Measurements from ENCODE around the gene SAP30L.

The SAP30L gene

DNA sequence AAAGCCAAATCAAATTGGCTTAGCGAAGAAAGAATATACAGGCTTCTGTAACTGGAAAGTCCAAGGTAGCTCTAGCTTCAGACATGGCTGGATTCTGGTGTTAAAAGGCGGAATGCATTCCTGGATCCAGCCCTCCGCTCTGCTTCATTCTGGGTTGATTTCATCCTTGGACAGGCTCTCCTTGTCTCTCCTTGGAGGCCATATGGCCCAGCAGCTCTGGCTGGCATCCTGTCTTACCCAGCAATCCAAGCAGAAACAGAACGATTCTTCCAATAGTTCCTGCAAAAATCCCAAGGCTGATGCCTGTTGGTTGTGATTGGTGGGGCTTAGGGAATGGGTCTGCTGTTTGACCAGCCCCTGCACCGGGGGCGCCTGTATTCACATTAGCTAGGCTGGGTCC lies 37.0 kb upstream of the SAP30L start:
- H2AFZ ChIP-seq (ENCODE audit: low read depth, low read length): no peak overlapping the region
- H3K9me3 ChIP-seq (ENCODE audit: low read length): no peaks in the 10 kb centered on the region
- no peaks in the 10 kb centered on the region for H3K27me3 ChIP-seq (ENCODE audit: insufficient read depth, low read length)
- no peak overlapping the region for H3K4me3 ChIP-seq (ENCODE audit: low read length)
- peaks cover 2% of the 10 kb centered on the region for H3K36me3 ChIP-seq (ENCODE audit: insufficient read depth, low read length)
- H3K4me1 ChIP-seq (ENCODE audit: insufficient read depth, low read length): peaks cover 4% of the 10 kb centered on the region

DNA sequence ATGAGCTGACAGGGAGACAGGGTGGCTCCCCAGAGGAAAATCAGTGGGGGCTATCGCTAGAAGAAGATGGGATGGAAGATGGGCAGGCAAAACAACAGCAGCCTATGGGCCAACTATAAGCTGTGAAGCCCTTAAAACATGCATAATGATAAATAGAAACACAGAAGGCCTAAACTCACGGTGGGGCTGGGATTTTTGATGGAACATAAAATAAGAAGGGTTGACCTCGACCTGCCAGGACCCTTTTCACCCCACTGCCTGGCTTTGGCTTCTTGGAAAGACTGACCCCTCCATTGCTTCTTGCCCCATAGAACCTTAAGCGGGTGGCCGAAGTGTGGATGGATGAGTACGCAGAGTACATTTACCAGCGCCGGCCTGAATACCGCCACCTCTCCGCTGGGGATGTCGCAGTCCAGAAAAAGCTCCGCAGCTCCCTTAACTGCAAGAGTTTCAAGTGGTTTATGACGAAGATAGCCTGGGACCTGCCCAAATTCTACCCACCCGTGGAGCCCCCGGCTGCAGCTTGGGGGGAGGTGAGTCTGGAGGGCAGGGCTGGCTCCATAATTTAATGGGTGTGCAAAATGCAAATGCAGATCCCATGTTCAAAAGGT lies 36.5 kb upstream of the SAP30L start:
- peaks cover 4% of the 10 kb centered on the region for H3K4me1 ChIP-seq (ENCODE audit: insufficient read depth, low read length)
- no peaks in the 10 kb centered on the region for H3K9me3 ChIP-seq (ENCODE audit: low read length)
- H3K27me3 ChIP-seq (ENCODE audit: insufficient read depth, low read length): no peaks in the 10 kb centered on the region
- H2AFZ ChIP-seq (ENCODE audit: low read depth, low read length): no peak overlapping the region
- H3K4me3 ChIP-seq (ENCODE audit: low read length): no peak overlapping the region
- H3K36me3 ChIP-seq (ENCODE audit: insufficient read depth, low read length): peaks cover 2% of the 10 kb centered on the region

DNA sequence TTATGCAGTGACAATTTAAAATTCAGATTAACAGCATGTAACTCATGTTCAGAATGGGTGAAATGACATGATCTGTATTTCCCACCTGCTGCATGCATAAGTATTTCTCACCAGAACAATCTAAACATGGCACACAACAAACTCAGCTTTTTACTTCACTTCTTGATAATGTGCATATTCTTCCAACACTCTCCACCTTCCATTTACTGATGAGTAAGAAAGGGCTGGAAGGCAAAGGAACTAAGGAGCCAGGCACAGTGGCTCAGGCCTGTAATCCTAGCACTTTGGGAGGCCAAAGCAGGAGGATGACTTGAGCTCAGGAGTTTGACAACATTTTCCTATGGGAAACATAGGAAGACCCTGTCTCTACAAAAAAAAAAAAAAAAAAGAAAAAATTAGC lies 35.8 kb upstream of the SAP30L start:
- Histone ChIP-seq H3K27me3 (ENCODE audit: insufficient read depth, low read length) (no peaks in the 10 kb centered on the region), H3K4me3 (ENCODE audit: low read length) (no peak overlapping the region), H3K4me1 (ENCODE audit: insufficient read depth, low read length) (peaks cover 1% of the 10 kb centered on the region), H2AFZ (ENCODE audit: low read depth, low read length) (no peak overlapping the region), H3K36me3 (ENCODE audit: insufficient read depth, low read length) (peaks cover 2% of the 10 kb centered on the region), H3K9me3 (ENCODE audit: low read length) (no peaks in the 10 kb centered on the region)

DNA sequence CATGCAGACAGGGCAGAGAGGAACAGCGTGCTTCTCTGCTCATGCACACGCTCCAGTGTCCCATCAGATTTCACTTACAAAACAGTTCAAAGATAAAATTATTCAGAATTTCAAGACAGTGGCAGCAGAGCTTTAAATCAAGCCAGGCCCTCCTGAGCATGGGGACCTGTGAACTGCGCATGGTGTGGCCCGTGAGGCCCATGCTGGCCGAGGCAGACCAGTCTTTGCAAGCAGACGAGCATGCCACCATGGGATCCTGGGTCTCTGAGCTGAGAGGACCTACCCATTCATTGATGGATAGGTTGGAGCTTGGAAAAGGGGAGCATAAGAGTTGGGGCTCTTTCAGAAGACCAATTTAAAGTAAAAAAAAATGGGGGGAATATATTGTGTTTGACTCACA lies 35.0 kb upstream of the SAP30L start:
- Histone ChIP-seq H3K4me3 (ENCODE audit: low read length) (no peak overlapping the region), H3K4me1 (ENCODE audit: insufficient read depth, low read length) (no peaks in the 10 kb centered on the region), H3K9me3 (ENCODE audit: low read length) (no peaks in the 10 kb centered on the region), H3K36me3 (ENCODE audit: insufficient read depth, low read length) (peaks cover 4% of the 10 kb centered on the region), H3K27me3 (ENCODE audit: insufficient read depth, low read length) (no peaks in the 10 kb centered on the region), H2AFZ (ENCODE audit: low read depth, low read length) (no peak overlapping the region)

DNA sequence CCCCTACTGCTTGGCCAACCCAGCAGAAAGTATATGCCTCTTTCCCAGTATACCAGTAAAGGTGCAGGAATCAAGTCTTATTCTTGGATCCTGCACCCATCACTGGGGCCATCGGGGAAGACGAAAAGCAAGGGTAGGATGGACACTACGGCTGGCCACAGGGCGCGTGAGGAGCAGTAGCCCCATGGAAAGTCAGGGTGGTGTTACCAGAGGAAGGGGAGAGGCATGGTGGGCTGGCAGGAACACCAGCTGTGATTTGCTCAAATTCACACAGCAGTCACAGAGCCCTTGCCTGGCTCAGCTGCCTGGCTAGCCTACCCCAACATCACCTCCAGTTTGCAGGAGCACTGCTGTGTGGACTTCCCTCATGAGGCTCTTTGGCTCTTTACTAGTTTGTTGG lies 34.5 kb upstream of the SAP30L start:
- no peaks in the 10 kb centered on the region for H3K4me1 ChIP-seq (ENCODE audit: insufficient read depth, low read length)
- no peaks in the 10 kb centered on the region for H3K9me3 ChIP-seq (ENCODE audit: low read length)
- H3K36me3 ChIP-seq (ENCODE audit: insufficient read depth, low read length): peaks cover 4% of the 10 kb centered on the region

DNA sequence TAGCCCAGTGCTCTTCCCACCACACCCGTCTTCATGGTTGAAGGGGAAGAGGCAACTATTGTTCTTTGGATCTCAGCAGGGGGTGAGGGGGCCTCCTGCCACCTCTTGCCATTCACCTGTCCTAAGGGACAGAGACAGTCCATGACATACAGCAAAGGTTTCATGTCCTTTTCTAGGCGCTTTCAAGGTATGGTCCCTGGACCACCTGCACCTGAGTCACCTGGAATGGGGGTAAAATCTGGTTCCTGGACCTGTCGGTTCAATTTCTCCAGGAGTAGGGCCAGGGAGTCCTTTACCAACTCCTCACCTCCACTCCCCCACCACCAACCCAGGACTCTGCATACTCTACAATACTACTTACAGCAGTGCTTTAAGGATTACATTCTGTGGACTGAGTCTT lies 33.5 kb upstream of the SAP30L start:
- peaks cover 4% of the 10 kb centered on the region for H3K36me3 ChIP-seq (ENCODE audit: insufficient read depth, low read length)
- H3K27me3 ChIP-seq (ENCODE audit: insufficient read depth, low read length): no peaks in the 10 kb centered on the region
- H2AFZ ChIP-seq (ENCODE audit: low read depth, low read length): no peak overlapping the region
- no peaks in the 10 kb centered on the region for H3K9me3 ChIP-seq (ENCODE audit: low read length)
- no peak overlapping the region for H3K4me3 ChIP-seq (ENCODE audit: low read length)
- no peaks in the 10 kb centered on the region for H3K4me1 ChIP-seq (ENCODE audit: insufficient read depth, low read length)

More for the DNA sequence above, 34.5 kb upstream of the SAP30L start:
- H2AFZ ChIP-seq (ENCODE audit: low read depth, low read length): no peak overlapping the region
- no peaks in the 10 kb centered on the region for H3K27me3 ChIP-seq (ENCODE audit: insufficient read depth, low read length)
- no peak overlapping the region for H3K4me3 ChIP-seq (ENCODE audit: low read length)

DNA sequence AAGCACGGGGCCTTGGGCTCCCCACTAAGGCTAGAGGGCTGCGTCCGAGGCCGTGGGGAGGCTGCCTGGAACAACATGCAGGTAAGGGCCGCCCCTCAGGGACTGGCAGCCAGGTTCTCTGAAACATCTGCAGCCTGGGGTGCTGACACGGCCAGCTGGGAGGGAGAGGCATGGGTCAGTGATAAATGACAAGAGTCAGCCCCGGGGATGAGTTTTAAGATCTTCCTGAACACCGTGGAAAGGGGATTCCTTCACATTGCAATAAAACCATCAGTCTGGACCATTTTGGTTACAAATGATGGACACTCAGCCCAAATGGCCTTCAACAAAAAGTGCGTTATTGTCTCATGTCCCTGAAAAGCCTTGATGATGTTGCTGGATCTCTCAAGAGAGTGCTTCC lies 32.9 kb upstream of the SAP30L start:
- Histone ChIP-seq H3K9me3 (ENCODE audit: low read length) (no peaks in the 10 kb centered on the region), H3K4me1 (ENCODE audit: insufficient read depth, low read length) (no peaks in the 10 kb centered on the region), H3K27me3 (ENCODE audit: insufficient read depth, low read length) (no peaks in the 10 kb centered on the region), H3K36me3 (ENCODE audit: insufficient read depth, low read length) (peaks cover 4% of the 10 kb centered on the region), H2AFZ (ENCODE audit: low read depth, low read length) (no peak overlapping the region), H3K4me3 (ENCODE audit: low read length) (no peak overlapping the region)

DNA sequence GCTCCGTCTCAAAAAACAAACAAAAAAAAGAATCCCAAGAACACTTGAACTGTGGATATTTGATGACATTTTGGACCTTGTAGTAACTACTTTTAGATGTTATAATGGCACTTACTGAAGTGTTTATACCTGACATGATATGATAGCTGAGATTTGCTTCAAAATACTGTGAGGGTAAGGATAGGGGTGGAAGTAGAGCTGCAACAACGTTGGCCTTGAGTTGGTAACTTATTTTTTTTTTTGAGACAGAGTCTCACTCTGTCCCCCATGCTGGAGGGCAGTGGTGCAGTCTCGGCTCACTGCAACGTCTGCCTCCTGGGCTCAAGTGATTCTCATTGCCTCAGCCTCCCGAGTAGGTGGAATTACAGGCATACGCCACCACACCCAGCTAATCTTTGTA lies 30.7 kb upstream of the SAP30L start:
- Histone ChIP-seq H3K4me3 (ENCODE audit: low read length) (no peak overlapping the region), H3K27me3 (ENCODE audit: insufficient read depth, low read length) (no peaks in the 10 kb centered on the region), H3K4me1 (ENCODE audit: insufficient read depth, low read length) (no peaks in the 10 kb centered on the region), H2AFZ (ENCODE audit: low read depth, low read length) (no peak overlapping the region), H3K9me3 (ENCODE audit: low read length) (no peaks in the 10 kb centered on the region), H3K36me3 (ENCODE audit: insufficient read depth, low read length) (peaks cover 10% of the 10 kb centered on the region)

DNA sequence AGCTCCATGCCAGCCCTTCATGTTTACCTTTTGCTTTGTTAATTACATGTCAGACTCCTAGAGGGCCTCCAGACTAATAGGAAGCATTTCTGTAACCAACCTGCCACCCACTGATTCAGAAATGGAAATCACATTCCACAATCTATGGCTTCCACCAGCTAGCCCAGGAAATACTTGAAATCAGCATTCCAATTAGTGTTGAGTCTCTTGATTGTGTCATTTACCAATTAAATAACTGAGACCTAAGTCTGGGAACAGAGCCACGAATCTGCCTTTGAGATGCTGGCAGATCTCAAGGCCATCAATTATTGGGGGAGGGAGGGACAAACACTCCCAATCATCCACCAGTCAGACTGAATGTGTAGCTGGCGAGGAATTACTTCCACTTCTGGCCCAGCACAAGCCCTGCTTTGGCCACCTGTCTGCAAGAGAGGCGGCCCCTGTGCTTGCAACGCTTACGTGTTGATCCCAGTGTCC lies 27.4 kb upstream of the SAP30L start:
- no peaks in the 10 kb centered on the region for H3K4me1 ChIP-seq (ENCODE audit: insufficient read depth, low read length)
- no peak overlapping the region for H2AFZ ChIP-seq (ENCODE audit: low read depth, low read length)
- no peak overlapping the region for H3K4me3 ChIP-seq (ENCODE audit: low read length)
- H3K36me3 ChIP-seq (ENCODE audit: insufficient read depth, low read length): peaks cover 9% of the 10 kb centered on the region
- no peaks in the 10 kb centered on the region for H3K27me3 ChIP-seq (ENCODE audit: insufficient read depth, low read length)
- no peaks in the 10 kb centered on the region for H3K9me3 ChIP-seq (ENCODE audit: low read length)

DNA sequence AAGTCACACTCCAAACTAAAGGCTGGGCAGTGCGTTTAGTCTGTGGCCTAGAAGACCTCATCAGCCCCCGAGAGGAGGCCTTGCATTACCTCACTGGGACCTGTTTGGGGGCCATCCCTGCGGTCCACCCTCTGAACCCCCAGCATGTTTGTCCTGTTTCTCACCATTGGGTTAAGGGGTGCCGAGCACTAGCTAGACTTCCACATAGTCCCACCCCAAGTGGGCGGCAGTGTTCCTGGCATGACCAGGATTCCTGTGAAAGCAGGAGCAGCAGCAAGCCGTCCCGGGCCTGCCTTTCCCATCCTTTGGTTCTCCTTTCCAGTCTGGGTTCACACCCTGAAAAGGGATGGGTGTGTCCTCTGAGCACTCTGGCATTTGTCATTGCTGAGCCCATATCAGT lies 26.6 kb upstream of the SAP30L start:
- Histone ChIP-seq H3K4me3 (ENCODE audit: low read length) (no peak overlapping the region), H2AFZ (ENCODE audit: low read depth, low read length) (no peak overlapping the region), H3K4me1 (ENCODE audit: insufficient read depth, low read length) (no peaks in the 10 kb centered on the region), H3K27me3 (ENCODE audit: insufficient read depth, low read length) (no peaks in the 10 kb centered on the region), H3K9me3 (ENCODE audit: low read length) (no peaks in the 10 kb centered on the region), H3K36me3 (ENCODE audit: insufficient read depth, low read length) (peaks cover 8% of the 10 kb centered on the region)

DNA sequence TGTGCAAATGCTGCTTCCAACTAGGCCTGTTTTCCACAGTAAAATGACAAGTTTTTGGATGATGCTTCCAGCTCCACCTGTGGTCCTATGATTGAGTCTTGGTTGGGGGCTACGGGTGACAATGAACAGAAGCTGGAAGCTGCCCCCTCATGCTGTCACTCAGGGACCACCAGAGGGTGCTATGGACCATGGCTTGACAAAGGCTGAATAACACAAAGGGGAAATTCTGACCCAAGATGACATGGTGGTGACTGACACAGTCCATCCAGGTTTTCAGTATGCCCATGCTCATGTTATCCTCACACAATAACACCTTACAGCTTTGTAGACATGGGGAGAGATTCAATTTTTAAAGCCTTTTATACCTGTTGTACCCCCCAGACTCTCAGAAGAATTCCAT lies 23.9 kb upstream of the SAP30L start:
- no peaks in the 10 kb centered on the region for H3K9me3 ChIP-seq (ENCODE audit: low read length)
- no peaks in the 10 kb centered on the region for H3K27me3 ChIP-seq (ENCODE audit: insufficient read depth, low read length)
- H3K36me3 ChIP-seq (ENCODE audit: insufficient read depth, low read length): peaks cover 6% of the 10 kb centered on the region
- H3K4me3 ChIP-seq (ENCODE audit: low read length): no peak overlapping the region
- H2AFZ ChIP-seq (ENCODE audit: low read depth, low read length): no peak overlapping the region
- H3K4me1 ChIP-seq (ENCODE audit: insufficient read depth, low read length): no peaks in the 10 kb centered on the region

DNA sequence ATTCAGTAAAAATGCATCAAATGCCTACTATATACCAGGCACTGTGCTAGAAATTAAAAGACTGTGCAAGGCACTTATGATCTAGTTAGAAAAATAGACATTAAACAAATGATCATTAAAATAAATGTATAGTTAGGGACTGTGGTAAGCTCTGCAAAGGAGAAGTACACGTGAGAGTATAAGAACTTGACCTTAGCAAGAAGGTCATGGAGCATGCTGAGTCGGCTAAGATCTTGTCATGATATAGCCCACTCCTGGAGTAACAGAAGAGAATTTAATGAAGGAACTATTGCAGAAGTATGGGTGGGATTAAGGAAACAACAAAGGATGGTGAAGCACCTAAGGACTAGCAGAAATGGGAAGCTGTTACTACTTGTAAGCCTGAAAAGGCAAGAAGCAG lies 23.5 kb upstream of the SAP30L start:
- Histone ChIP-seq H3K27me3 (ENCODE audit: insufficient read depth, low read length) (no peaks in the 10 kb centered on the region), H2AFZ (ENCODE audit: low read depth, low read length) (no peak overlapping the region), H3K9me3 (ENCODE audit: low read length) (no peaks in the 10 kb centered on the region), H3K4me1 (ENCODE audit: insufficient read depth, low read length) (no peaks in the 10 kb centered on the region), H3K4me3 (ENCODE audit: low read length) (no peak overlapping the region), H3K36me3 (ENCODE audit: insufficient read depth, low read length) (peaks cover 6% of the 10 kb centered on the region)

DNA sequence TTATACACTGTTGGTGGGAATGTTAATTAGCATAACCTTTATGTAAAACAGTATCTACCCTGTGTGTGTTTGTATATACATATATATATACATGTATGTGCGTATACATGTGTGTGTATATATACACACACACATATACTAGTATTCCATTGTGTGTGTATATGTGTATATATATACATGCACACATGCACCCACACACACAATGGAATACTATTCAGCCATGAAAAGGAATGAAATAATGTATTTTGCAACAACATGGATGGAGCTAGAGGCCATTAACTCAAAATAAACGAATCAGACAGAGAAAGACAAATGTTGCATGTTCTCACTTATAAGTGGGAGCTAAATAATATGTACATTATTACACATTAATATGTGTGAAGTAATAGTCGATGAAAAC lies 17.6 kb upstream of the SAP30L start:
- Histone ChIP-seq H2AFZ (ENCODE audit: low read depth, low read length) (no peak overlapping the region), H3K27me3 (ENCODE audit: insufficient read depth, low read length) (no peaks in the 10 kb centered on the region), H3K9me3 (ENCODE audit: low read length) (no peaks in the 10 kb centered on the region)

DNA sequence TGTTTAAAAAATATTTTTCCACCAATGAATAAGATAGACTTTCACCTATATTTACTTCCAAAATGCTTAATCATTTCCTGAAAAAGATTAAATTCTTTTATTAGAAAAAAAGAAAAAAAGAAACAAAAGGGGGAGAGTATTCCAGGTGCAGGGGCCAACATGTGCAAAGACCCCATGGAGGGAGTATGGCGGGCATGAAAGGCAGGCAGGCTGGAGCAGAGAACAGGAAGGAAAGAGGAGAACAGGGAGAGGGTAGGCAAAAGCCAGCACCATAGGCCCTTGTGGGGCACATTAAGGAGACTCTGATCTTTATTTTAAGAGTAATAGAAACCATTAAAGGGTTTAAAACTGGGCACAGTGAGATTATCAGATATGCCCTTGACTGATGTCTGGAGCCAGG lies 16.5 kb upstream of the SAP30L start:
- H2AFZ ChIP-seq (ENCODE audit: low read depth, low read length): no peak overlapping the region
- no peaks in the 10 kb centered on the region for H3K27me3 ChIP-seq (ENCODE audit: insufficient read depth, low read length)

More for the DNA sequence above, 17.6 kb upstream of the SAP30L start:
- no peak overlapping the region for H3K4me3 ChIP-seq (ENCODE audit: low read length)
- H3K36me3 ChIP-seq (ENCODE audit: insufficient read depth, low read length): no peaks in the 10 kb centered on the region
- H3K4me1 ChIP-seq (ENCODE audit: insufficient read depth, low read length): no peaks in the 10 kb centered on the region

More for the DNA sequence above, 16.5 kb upstream of the SAP30L start:
- Histone ChIP-seq H3K4me1 (ENCODE audit: insufficient read depth, low read length) (no peaks in the 10 kb centered on the region), H3K4me3 (ENCODE audit: low read length) (no peak overlapping the region), H3K36me3 (ENCODE audit: insufficient read depth, low read length) (no peaks in the 10 kb centered on the region), H3K9me3 (ENCODE audit: low read length) (no peaks in the 10 kb centered on the region)
